Psoas muscle (tissue), 8 donors: ENCODE data around the gene TDRD1. TPM values are rescaled to one million over a fixed set of nuclear protein-coding genes. Genes with fewer than 3 reads are reported as not detected.

Experiments used
- ATAC-seq, 4 donors: fragments of 200-7000 bp; cut with Tn5 transposase; one replicate each; pipeline ENCODE4 v1.9.1; 2020; ENCODE audit warnings: moderate library complexity in 3 of 4, mild to moderate bottlenecking in 2 of 4
- DNase-seq, 2 donors: peaks; one replicate each; pipeline ENCODE4 v3.0.0-alpha.2; 2020
- H3K27ac ChIP-seq: fragments of 200-600 bp; one replicate; pipeline ENCODE4 v1.8.0; 2022
- H3K27me3 ChIP-seq, 3 donors: fragments of 200-600 bp in 1 of 3; one replicate each; pipeline versions ENCODE4 v1.6.1 to v1.8.0; 2013 to 2022; ENCODE audit warnings: low read length in 2 of 3, mild to moderate bottlenecking in 2 of 3, moderate library complexity in 1 of 3; ENCODE audit not compliant: insufficient read depth in 3 of 3
- H3K36me3 ChIP-seq, 2 donors: fragments of 200-600 bp in 1 of 2; one replicate each; pipeline versions ENCODE4 v1.6.1 to v1.8.0; 2013 to 2022; ENCODE audit warnings: low read depth in 1 of 2, mild to moderate bottlenecking in 1 of 2, moderate library complexity in 1 of 2; ENCODE audit not compliant: insufficient read depth in 1 of 2
- H3K4me1 ChIP-seq: fragments of 200-600 bp; one replicate; pipeline ENCODE4 v1.8.0; 2022
- H3K4me3 ChIP-seq: fragments of 200-600 bp; one replicate; pipeline ENCODE4 v1.8.0; 2022; ENCODE audit warnings: mild to moderate bottlenecking
- H3K9me3 ChIP-seq: fragments of 200-600 bp; one replicate; pipeline ENCODE4 v1.8.0; 2022
- WGBS, 3 donors: extraction: QIAGEN DNeasy Blood & Tissue Kit; methylation state at CpG; one replicate each; pipeline versions ENCODE4 v1.1.6 to v1.1.7; 2013; 5-methylcytosine and 5-hydroxymethylcytosine counted together
- intact Hi-C, 2 donors: fragments of 100-400 bp; cut with DNase I; formaldehyde crosslinking; loops; one replicate each; pipeline versions ENCODE4 v1.11.0 to v1.14.2; 2022
- polyA plus RNA-seq, 3 donors: library from polyadenylated mRNA; stranded (reverse); fragments of 200-250 nt; gene quantifications; one replicate each; pipeline ENCODE4 v1.2.3, GENCODE V29; 2013
- total RNA-seq, 4 donors: library from RNA; stranded (reverse); fragmentation: NEBNext Ultra II Directional in 2 of 4; extraction: Animal tissue kit (Norgen Biotek cat#: 25700) in 2 of 4; gene quantifications; one replicate each; pipeline versions ENCODE4 v1.2.1 to v1.2.4, GENCODE V29; 2021 to 2023
- TF ChIP-seq, protein P1 (sequence below): fragments of 200-600 bp; IDR thresholded peaks from one replicate; pipeline ENCODE4 v1.8.0; 2022; ENCODE audit warnings: antibody characterized with exemption
- donor health status: healthy with polysubstance abuse.
- donor health status: DM: no; HTN: no; CAD: no; lungs with moderate emphysema.
- donor health status: Bipolar disorder and iron deficiency.
- donor health status: healthy.
- donor health status: DM: yes; HTN: yes; CAD: no.
- donor health status: DM: no; HTN: no; CAD: no.
- donor health status: DM: no; HTN: no; CAD: no.
- donor health status: DM: yes; HTN: yes; CAD: no.

The TDRD1 gene
- total and polyA plus RNA-seq, 7 donors = 0.03 to 0.26 (median 0.20) TPM; not detected in 4

DNA sequence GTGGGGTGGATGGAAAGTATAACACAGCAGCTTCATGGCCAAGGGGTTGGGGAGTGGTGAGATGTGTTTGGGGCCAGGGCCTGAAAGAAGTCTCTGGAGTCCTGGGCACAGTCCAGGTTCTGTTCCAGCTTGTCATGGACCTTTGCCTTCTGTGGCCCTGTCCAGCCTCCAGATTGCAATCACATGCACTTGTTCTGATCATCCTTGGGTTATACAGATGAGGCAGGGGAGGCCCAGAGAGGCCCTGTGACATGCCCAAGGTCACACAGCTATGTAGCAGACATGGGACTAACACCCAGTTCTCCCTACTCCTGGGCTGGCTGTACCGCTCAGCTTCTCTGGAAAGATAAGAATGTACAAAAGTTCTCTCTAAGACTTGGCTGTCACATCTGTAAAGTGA is 71.6 kb downstream of the TDRD1 start:
- Histone ChIP-seq H3K4me3 (no peak overlapping the region), H3K36me3 (no peaks in the 10 kb centered on the region), H3K9me3 (no peaks in the 10 kb centered on the region), H3K27ac (no peak overlapping the region), H3K4me1 (no peaks in the 10 kb centered on the region), H3K27me3 (no peaks in the 10 kb centered on the region)
- WGBS, 3 donors = 93 to 100% (median 93%) methylated on average over 1 of the region's 1 CpG
- TF ChIP-seq, protein P1, sequence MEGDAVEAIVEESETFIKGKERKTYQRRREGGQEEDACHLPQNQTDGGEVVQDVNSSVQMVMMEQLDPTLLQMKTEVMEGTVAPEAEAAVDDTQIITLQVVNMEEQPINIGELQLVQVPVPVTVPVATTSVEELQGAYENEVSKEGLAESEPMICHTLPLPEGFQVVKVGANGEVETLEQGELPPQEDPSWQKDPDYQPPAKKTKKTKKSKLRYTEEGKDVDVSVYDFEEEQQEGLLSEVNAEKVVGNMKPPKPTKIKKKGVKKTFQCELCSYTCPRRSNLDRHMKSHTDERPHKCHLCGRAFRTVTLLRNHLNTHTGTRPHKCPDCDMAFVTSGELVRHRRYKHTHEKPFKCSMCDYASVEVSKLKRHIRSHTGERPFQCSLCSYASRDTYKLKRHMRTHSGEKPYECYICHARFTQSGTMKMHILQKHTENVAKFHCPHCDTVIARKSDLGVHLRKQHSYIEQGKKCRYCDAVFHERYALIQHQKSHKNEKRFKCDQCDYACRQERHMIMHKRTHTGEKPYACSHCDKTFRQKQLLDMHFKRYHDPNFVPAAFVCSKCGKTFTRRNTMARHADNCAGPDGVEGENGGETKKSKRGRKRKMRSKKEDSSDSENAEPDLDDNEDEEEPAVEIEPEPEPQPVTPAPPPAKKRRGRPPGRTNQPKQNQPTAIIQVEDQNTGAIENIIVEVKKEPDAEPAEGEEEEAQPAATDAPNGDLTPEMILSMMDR = no peak
- intact Hi-C loops = no loop called here
- ATAC-seq (no peak), DNase-seq (no peak)

GRCh38 chr10:114252092-114252491 is 72.9 kb downstream of the TDRD1 start:
- TF ChIP-seq, protein P1 = no peak
- Histone ChIP-seq H3K36me3 (no peaks in the 10 kb centered on the region), H3K4me3 (no peak overlapping the region), H3K27ac (no peak overlapping the region), H3K4me1 (no peaks in the 10 kb centered on the region), H3K27me3 (no peaks in the 10 kb centered on the region), H3K9me3 (no peaks in the 10 kb centered on the region)
- WGBS, 3 donors = 83 to 87% (median 83%) methylated on average over 5 of the region's 5 CpGs
- ATAC-seq = no peak
- intact Hi-C loops = no loop called here
- DNase-seq = no peak

DNA sequence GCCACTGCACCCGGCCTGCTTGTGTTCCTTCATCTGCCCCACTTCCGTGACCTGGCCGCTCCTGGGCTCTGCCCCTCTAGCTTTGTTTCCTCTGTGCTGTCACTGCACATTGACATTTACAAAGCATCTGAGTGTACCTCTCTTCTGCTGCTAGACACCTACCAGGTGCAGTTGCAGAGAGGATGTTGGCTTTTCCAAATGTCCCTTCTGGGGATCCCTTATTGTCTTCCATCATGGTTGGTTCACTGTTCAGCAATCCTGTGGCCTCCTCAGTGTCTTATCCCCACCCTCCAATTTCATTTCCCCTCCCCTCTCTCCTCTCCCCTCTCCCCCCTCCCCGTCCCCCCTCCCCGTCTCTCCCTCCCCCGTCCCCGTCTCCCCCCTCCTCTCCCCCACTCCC is 73.7 kb downstream of the TDRD1 start:
- WGBS, 3 donors = 73 to 98% (median 95%) methylated on average over 3 to 4 of the region's 7 CpGs
- ATAC-seq (no peak), DNase-seq (no peak)
- Histone ChIP-seq H3K4me3 (no peak overlapping the region), H3K4me1 (no peaks in the 10 kb centered on the region), H3K27me3 (no peaks in the 10 kb centered on the region), H3K9me3 (no peaks in the 10 kb centered on the region), H3K27ac (no peak overlapping the region), H3K36me3 (no peaks in the 10 kb centered on the region)
- TF ChIP-seq, protein P1 = no peak
- intact Hi-C loops = no loop called here

GRCh38 chr10:114255227-114255626 is 76.1 kb downstream of the TDRD1 start:
- TF ChIP-seq, protein P1 = no peak
- WGBS, 3 donors = 90 to 97% (median 92%) methylated on average over 1 of the region's 1 CpG
- Histone ChIP-seq H3K4me3 (no peak overlapping the region), H3K4me1 (no peaks in the 10 kb centered on the region), H3K36me3 (no peaks in the 10 kb centered on the region), H3K27ac (no peak overlapping the region), H3K9me3 (no peaks in the 10 kb centered on the region), H3K27me3 (no peaks in the 10 kb centered on the region)
- no peak for ATAC-seq
- intact Hi-C loops = no loop called here
- DNase-seq = no peak

DNA sequence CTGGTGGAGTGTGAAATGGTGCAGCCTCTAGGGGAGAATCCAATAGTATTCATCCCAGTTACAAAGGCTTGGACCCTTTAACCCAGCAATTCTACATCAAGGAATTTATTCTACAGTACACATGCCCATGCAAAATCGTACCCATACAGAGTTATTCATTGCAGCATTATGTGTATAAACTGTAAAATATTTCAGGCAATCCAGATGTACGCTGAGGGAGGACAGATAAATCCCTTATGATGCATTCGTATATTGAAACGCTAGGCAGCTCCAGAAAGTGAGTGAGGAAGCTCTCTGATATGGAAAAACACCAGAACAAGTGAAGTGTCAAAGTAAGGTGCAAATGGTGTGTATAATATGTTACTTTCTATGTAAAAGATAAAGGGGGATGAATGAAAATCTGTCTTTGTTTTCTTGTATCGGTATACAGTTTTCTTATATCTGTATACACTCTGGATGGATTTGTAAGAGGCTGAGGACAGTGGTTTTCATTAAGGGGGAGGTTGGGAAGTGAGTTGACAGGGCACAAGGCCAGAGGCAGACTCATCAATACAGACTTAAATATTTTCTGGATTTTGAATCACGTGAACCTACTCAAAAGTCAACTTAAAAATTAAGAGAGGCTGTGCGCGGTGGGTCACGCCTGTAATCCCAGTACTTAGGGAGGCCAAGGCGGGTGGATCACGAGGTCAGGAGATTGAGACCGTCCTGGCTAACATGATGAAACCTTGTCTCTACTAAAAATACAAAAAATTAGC is 77.0 kb downstream of the TDRD1 start:
- no peak for ATAC-seq
- no peaks in the 10 kb centered on the region for H3K27me3 ChIP-seq
- TF ChIP-seq, protein P1 = no peak

More for the DNA sequence above, 77.0 kb downstream of the TDRD1 start:
- H3K9me3 ChIP-seq = no peaks in the 10 kb centered on the region
- no peak overlapping the region for H3K4me3 ChIP-seq
- no peaks in the 10 kb centered on the region for H3K36me3 ChIP-seq
- no peaks in the 10 kb centered on the region for H3K4me1 ChIP-seq
- intact Hi-C loops = no loop called here
- no peak overlapping the region for H3K27ac ChIP-seq
- WGBS, 3 donors = 80 to 89% (median 86%) methylated on average over 12 of the region's 12 CpGs
- no peak for DNase-seq
